PFSK-1 (cell line): ENCODE data around the gene DNAJC27.

Source experiments
- FOXP2 ChIP-seq: optimal IDR thresholded peaks from 2 replicates; pipeline ENCODE3; 2011; ENCODE audit warnings: borderline replicate concordance, control low read depth, inconsistent platforms; ENCODE audit not compliant: insufficient read depth; ENCODE audit errors: extremely low read length, extremely low read depth
- POLR2AphosphoS5 ChIP-seq: IDR thresholded peaks from 2 replicates; pipeline ENCODE4 v1.6.1; 2012; ENCODE audit warnings: low read depth, mild to moderate bottlenecking, control low read depth, low read length, moderate library complexity
- REST ChIP-seq, 2 experiments: IDR thresholded peaks; 2 replicates each; pipeline versions ENCODE4 v1.6.1 to v1.8.0; 2011 to 2012; ENCODE audit warnings: low read depth in 2 of 2, low read length in 2 of 2, control low read depth in 1 of 2, inconsistent platforms in 1 of 2, mild to moderate bottlenecking in 1 of 2, moderate library complexity in 1 of 2; ENCODE audit not compliant: insufficient read depth in 1 of 2
- TAF1 ChIP-seq: IDR thresholded peaks from 2 replicates; pipeline ENCODE4 v1.6.1; 2012; ENCODE audit warnings: low read length, control low read depth, borderline replicate concordance; ENCODE audit not compliant: insufficient read depth

- TF ChIP-seq FOXP2 (no peak), POLR2AphosphoS5 (no peak), TAF1 (no peak), REST (IDR thresholded peaks at IDR 0.05; ENCODE audit: insufficient read depth in 1 of 2, low read depth in 2 of 2, low read length in 2 of 2) (no peak)
Observed at GRCh38 chr2:24915796-24916195, 56.0 kb downstream of the DNAJC27 start.
